CD4-positive, alpha-beta T cell (primary cell): ENCODE measurements around the gene COL4A2. TPM values are rescaled to one million over a fixed set of nuclear protein-coding genes. Genes with fewer than 3 reads are reported as not detected.
A peak's percentile ranks its signal among the peaks of the same experiment; 100 is the strongest.

ENCODE experiments used
- ATAC-seq: fragments of 200-7000 bp; cut with Tn5 transposase; one replicate; pipeline ENCODE4 v1.10.0; 2022; ENCODE audit warnings: mild to moderate bottlenecking; ENCODE audit not compliant: poor library complexity
- CTCF ChIA-PET: fragments of 350-600 bp; sonication (Branson Sonifier 250); formaldehyde crosslinking; loops from one replicate; lab custom pipeline; 2021; ENCODE audit warnings: antibody characterized with exemption, inconsistent platforms; lab: Charles Lee
- POLR2A ChIA-PET: fragments of 350-600 bp; sonication (Branson Sonifier 250); formaldehyde crosslinking; loops from one replicate; lab custom pipeline; 2021; ENCODE audit warnings: antibody characterized with exemption, inconsistent platforms; lab: Charles Lee
- DNase-seq, 14 experiments: peaks; one replicate each; pipeline ENCODE4 v3.0.0-alpha.2; 2013 to 2020; ENCODE audit warnings: mixed read lengths in 2 of 14
- H3K27ac ChIP-seq, 2 donors: one replicate each; pipeline versions ENCODE4 v1.5.1 to v1.7.0; 2013; ENCODE audit warnings: low read length in 2 of 2, low read depth in 1 of 2, mild to moderate bottlenecking in 1 of 2
- H3K27me3 ChIP-seq, 2 experiments: 1 replicate in 1 of 2; 2 replicates in 1 of 2; pipeline versions ENCODE4 v1.6.1 to v1.7.0; 2013; ENCODE audit warnings: low read length in 2 of 2, control low read depth in 1 of 2, mild to moderate bottlenecking in 1 of 2, moderate library complexity in 1 of 2; ENCODE audit not compliant: insufficient read depth in 2 of 2, control insufficient read depth in 1 of 2
- H3K36me3 ChIP-seq: one replicate; pipeline ENCODE4 v1.6.1; 2013; ENCODE audit warnings: low read length, control low read depth; ENCODE audit not compliant: insufficient read depth
- H3K4me1 ChIP-seq: one replicate; pipeline ENCODE4 v1.6.1; 2013; ENCODE audit warnings: low read length, control low read depth; ENCODE audit not compliant: insufficient read depth
- H3K4me3 ChIP-seq: one replicate; pipeline ENCODE4 v1.5.1; 2013; ENCODE audit warnings: mild to moderate bottlenecking, low read length, moderate library complexity
- H3K9me3 ChIP-seq, 2 experiments: 1 replicate in 1 of 2; 2 replicates in 1 of 2; pipeline versions ENCODE4 v1.6.1 to v1.7.0; 2013; ENCODE audit warnings: low read length in 2 of 2, mild to moderate bottlenecking in 2 of 2, control low read depth in 1 of 2, moderate library complexity in 1 of 2; ENCODE audit not compliant: control insufficient read depth in 1 of 2, insufficient read depth in 1 of 2
- H3K27ac Mint-ChIP-seq: one replicate; pipeline ENCODE4 v1.8.0; 2020; ENCODE audit warnings: mixed read lengths
- H3K27me3 Mint-ChIP-seq: one replicate; pipeline ENCODE4 v1.8.0; 2021; ENCODE audit warnings: mixed read lengths
- H3K36me3 Mint-ChIP-seq: one replicate; pipeline ENCODE4 v1.8.0; 2021; ENCODE audit warnings: low read depth, mixed read lengths
- H3K4me1 Mint-ChIP-seq: one replicate; pipeline ENCODE4 v1.8.0; 2021; ENCODE audit warnings: low read depth, mixed read lengths
- H3K4me3 Mint-ChIP-seq: one replicate; pipeline ENCODE4 v1.8.0; 2020; ENCODE audit warnings: mild to moderate bottlenecking, mixed read lengths
- H3K9me3 Mint-ChIP-seq: one replicate; pipeline ENCODE4 v1.8.0; 2020; ENCODE audit warnings: mixed read lengths
- CTCF ChIP-seq: fragments of 200-600 bp; IDR thresholded peaks from one replicate; pipeline ENCODE4 v1.8.0; 2022; ENCODE audit warnings: antibody characterized with exemption, mild to moderate bottlenecking
- intact Hi-C, 2 experiments: fragments of 100-400 bp; cut with DNase I in 1 of 2; cut with micrococcal nuclease in 1 of 2; formaldehyde crosslinking; loops; one replicate each; pipeline versions ENCODE4 v1.15.1 to v1.9.0; 2023 to 2025; cut with DNase I, micrococcal nuclease
- total RNA-seq, 174 experiments: library from RNA in 2 of 174; stranded (reverse) in 2 of 174; gene quantifications; one replicate each; pipeline ENCODE4 v1.2.3 and lab custom pipeline; 2021 to 2026

Gene COL4A2
- total RNA-seq, 2 experiments from 2014 or later: not detected

- Histone ChIP-seq H3K27ac (no peak overlapping the region), H3K9me3 (peaks cover 0 to 6% of the 10 kb centered on the region in 2 experiments), H3K27me3 (peaks cover 46 to 66% of the 10 kb centered on the region in 2 experiments), H3K4me1 (peaks cover 6% of the 10 kb centered on the region), H3K36me3 (no peaks in the 10 kb centered on the region), H3K4me3 (no peak overlapping the region)
- intact Hi-C loops: no loop called here
- DNase-seq: peak in 3 of 14 experiments; percentile 28 to 29 (median 29)
- no peak for TF ChIP-seq CTCF
- peaks cover 96% of the 10 kb centered on the region for H3K27me3 Mint-ChIP-seq
- no peak overlapping the region for H3K4me3 Mint-ChIP-seq
- no peak overlapping the region for H3K27ac Mint-ChIP-seq
- no peaks in the 10 kb centered on the region for H3K36me3 Mint-ChIP-seq
- no peaks in the 10 kb centered on the region for H3K9me3 Mint-ChIP-seq
- ATAC-seq: peak; percentile 41
- ChIA-PET CTCF (no interaction called here), POLR2A (no interaction called here)
- peaks cover 13% of the 10 kb centered on the region for H3K4me1 Mint-ChIP-seq
Measured at GRCh38 chr13:110421696-110422385, 114.8 kb downstream of the COL4A2 start.

- Mint-ChIP-seq H3K4me1 (peaks cover 13% of the 10 kb centered on the region), H3K27ac (no peak overlapping the region), H3K4me3 (no peak overlapping the region), H3K27me3 (peaks cover 96% of the 10 kb centered on the region), H3K9me3 (no peaks in the 10 kb centered on the region), H3K36me3 (no peaks in the 10 kb centered on the region)
- H3K27ac ChIP-seq: no peak overlapping the region
- DNase-seq (no peak), ATAC-seq (no peak)
- peaks cover 46 to 71% of the 10 kb centered on the region in 2 experiments for H3K27me3 ChIP-seq
- no peaks in the 10 kb centered on the region for H3K36me3 ChIP-seq
- H3K4me3 ChIP-seq: no peak overlapping the region
- ChIA-PET POLR2A (no interaction called here), CTCF (no interaction called here)
- peaks cover 0 to 6% of the 10 kb centered on the region in 2 experiments for H3K9me3 ChIP-seq
- no peak for TF ChIP-seq CTCF
- intact Hi-C loops: no loop called here
- H3K4me1 ChIP-seq: peaks cover 6% of the 10 kb centered on the region
Measured at GRCh38 chr13:110422913-110423688, 116.0 kb downstream of the COL4A2 start.

- ChIA-PET POLR2A (no interaction called here), CTCF (no interaction called here)
- Mint-ChIP-seq H3K9me3 (no peaks in the 10 kb centered on the region), H3K36me3 (no peaks in the 10 kb centered on the region), H3K4me1 (peaks cover 13% of the 10 kb centered on the region), H3K27ac (no peak overlapping the region), H3K4me3 (no peak overlapping the region), H3K27me3 (peaks cover 96% of the 10 kb centered on the region)
- H3K27ac ChIP-seq: no peak overlapping the region
- peaks cover 6% of the 10 kb centered on the region for H3K4me1 ChIP-seq
- peaks cover 49 to 68% of the 10 kb centered on the region in 2 experiments for H3K27me3 ChIP-seq
- no peak overlapping the region for H3K4me3 ChIP-seq
- no peak for DNase-seq
- intact Hi-C loops: no loop called here
- no peaks in the 10 kb centered on the region for H3K36me3 ChIP-seq
- no peak for TF ChIP-seq CTCF
- no peak for ATAC-seq
- peaks cover 0 to 6% of the 10 kb centered on the region in 2 experiments for H3K9me3 ChIP-seq
Measured at GRCh38 chr13:110423689-110424302, 116.7 kb downstream of the COL4A2 start.
